Measurements from ENCODE around the gene ITGA2. TPM values are rescaled to one million over a fixed set of nuclear protein-coding genes. Genes with fewer than 3 reads are reported as not detected.
A peak's percentile ranks its signal among the peaks of the same experiment; 100 is the strongest.

ITGA2 gene
- total RNA-seq, 1 experiment from 2014 or later: 36.6 TPM

- Histone ChIP-seq H3K9me3 (ENCODE audit: control insufficient read depth in 1 of 2, insufficient read depth in 1 of 2, low read depth in 1 of 2, low read length in 2 of 2) (no peaks in the 10 kb centered on the region), H3K36me3 (ENCODE audit: control insufficient read depth in 1 of 2, insufficient read depth in 2 of 2, low read length in 2 of 2) (no peaks in the 10 kb centered on the region), H3K4me3 (replicated peaks in 1 of 2; ENCODE audit: low read depth in 1 of 2, low read length in 2 of 2) (no peak overlapping the region), H3K9ac (ENCODE audit: low read length) (no peak overlapping the region), H3K27me3 (ENCODE audit: insufficient read depth, low read length) (no peaks in the 10 kb centered on the region), H3K9me2 (ENCODE audit: insufficient read depth) (no peaks in the 10 kb centered on the region), H3K4me1 (ENCODE audit: control insufficient read depth in 1 of 2, insufficient read depth in 2 of 2, low read length in 2 of 2) (peaks cover 3 to 12% of the 10 kb centered on the region in 2 experiments; a peak in 3 of 4 replicates), H3K27ac (ENCODE audit: low read depth, low read length) (no peak overlapping the region), H3K79me2 (ENCODE audit: insufficient read depth, low read length) (peaks cover 46% of the 10 kb centered on the region), H4K20me1 (ENCODE audit: insufficient read depth) (no peaks in the 10 kb centered on the region), H2AFZ (ENCODE audit: low read depth, low read length, poor library complexity, severe bottlenecking) (no peak overlapping the region), H3K4me2 (ENCODE audit: low read length) (peak overlapping the region; percentile 28; the same call in 1 of the 2 replicates)
- BruUV-seq (replicated peaks): no TSS peak
- DNase-seq (ENCODE audit: low read depth, low spot score) (peak; percentile 33), ATAC-seq (peak; percentile 79)
- ChIA-PET RAD21 (ENCODE audit: low non-redundant PET in 1 of 2, low total read pairs in 2 of 2, uncharacterized antibody in 2 of 2, unreplicated experiment in 2 of 2) (no interaction called here), POLR2A (no interaction called here), CTCF (no interaction called here)
- intact Hi-C loops (cut with micrococcal nuclease): no loop called here
- TF ChIP-seq SRF (IDR thresholded peaks at IDR 0.05; ENCODE audit: low read depth) (no peak), JUND (IDR thresholded peaks at IDR 0.05) (peak; percentile 54), YY1 (IDR thresholded peaks at IDR 0.05; ENCODE audit: extremely low read depth, insufficient replicate concordance, low read depth, low read length) (peak; percentile 72), TCF7L2 (IDR thresholded peaks at IDR 0.05; ENCODE audit: borderline replicate concordance, extremely low read depth, insufficient read depth, insufficient read length) (no peak), CEBPB (IDR thresholded peaks at IDR 0.05; ENCODE audit: low read depth) (0 out of 2 replicates have a peak, but pooled peaks have one; percentile 15), CBX3 (IDR thresholded peaks at IDR 0.05; ENCODE audit: low read depth) (0 out of 2 replicates have a peak, but pooled peaks have one; percentile 34), FOSL1 (IDR thresholded peaks at IDR 0.05; ENCODE audit: low read depth) (peak; percentile 56)
- TF ChIP-seq, protein P1, sequence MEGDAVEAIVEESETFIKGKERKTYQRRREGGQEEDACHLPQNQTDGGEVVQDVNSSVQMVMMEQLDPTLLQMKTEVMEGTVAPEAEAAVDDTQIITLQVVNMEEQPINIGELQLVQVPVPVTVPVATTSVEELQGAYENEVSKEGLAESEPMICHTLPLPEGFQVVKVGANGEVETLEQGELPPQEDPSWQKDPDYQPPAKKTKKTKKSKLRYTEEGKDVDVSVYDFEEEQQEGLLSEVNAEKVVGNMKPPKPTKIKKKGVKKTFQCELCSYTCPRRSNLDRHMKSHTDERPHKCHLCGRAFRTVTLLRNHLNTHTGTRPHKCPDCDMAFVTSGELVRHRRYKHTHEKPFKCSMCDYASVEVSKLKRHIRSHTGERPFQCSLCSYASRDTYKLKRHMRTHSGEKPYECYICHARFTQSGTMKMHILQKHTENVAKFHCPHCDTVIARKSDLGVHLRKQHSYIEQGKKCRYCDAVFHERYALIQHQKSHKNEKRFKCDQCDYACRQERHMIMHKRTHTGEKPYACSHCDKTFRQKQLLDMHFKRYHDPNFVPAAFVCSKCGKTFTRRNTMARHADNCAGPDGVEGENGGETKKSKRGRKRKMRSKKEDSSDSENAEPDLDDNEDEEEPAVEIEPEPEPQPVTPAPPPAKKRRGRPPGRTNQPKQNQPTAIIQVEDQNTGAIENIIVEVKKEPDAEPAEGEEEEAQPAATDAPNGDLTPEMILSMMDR (IDR thresholded peaks at IDR 0.05 in 2 of 3, conservative IDR thresholded peaks at IDR 0.05 in 1 of 3; ENCODE audit: borderline replicate concordance in 1 of 3, insufficient read depth in 1 of 3, low read depth in 2 of 3, low read length in 2 of 3): peak in 1 of 3 experiments; percentile 4; a peak in 1 of 6 replicates
- TF ChIP-seq, protein P2, sequence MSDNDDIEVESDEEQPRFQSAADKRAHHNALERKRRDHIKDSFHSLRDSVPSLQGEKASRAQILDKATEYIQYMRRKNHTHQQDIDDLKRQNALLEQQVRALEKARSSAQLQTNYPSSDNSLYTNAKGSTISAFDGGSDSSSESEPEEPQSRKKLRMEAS (IDR thresholded peaks at IDR 0.05): no peak
Measured at GRCh38 chr5:53019320-53019719, 30.2 kb downstream of the ITGA2 start.
